ENCODE data around the gene GLRX2. TPM values are rescaled to one million over a fixed set of nuclear protein-coding genes. Genes with fewer than 3 reads are reported as not detected.

The GLRX2 gene
- total and polyA plus RNA-seq, 4 donors: 12.9 to 27.6 (median 17.8) TPM

GRCh38 chr1:193113258-193113991 is 8.2 kb upstream of the GLRX2 start:
- Histone ChIP-seq H3K4me1 (ENCODE audit: control insufficient read depth, insufficient read depth, low read length) (no peaks in the 10 kb centered on the region), H3K27ac (ENCODE audit: low read depth, low read length) (no peak overlapping the region), H3K36me3 (ENCODE audit: control insufficient read depth, insufficient read depth, low read length) (no peaks in the 10 kb centered on the region), H3K4me3 (ENCODE audit: low read depth, low read length) (no peak overlapping the region), H3K27me3 (ENCODE audit: control insufficient read depth, insufficient read depth, low read length) (no peaks in the 10 kb centered on the region), H3K9me3 (ENCODE audit: control insufficient read depth, insufficient read depth, low read length) (no peaks in the 10 kb centered on the region)
- 83% methylated on average over 6 of the region's 9 CpGs for WGBS (ENCODE audit: insufficient coverage)
- DNase-seq (ENCODE audit: low read depth in 4 of 6, low spot score in 6 of 6): no peak

DNA sequence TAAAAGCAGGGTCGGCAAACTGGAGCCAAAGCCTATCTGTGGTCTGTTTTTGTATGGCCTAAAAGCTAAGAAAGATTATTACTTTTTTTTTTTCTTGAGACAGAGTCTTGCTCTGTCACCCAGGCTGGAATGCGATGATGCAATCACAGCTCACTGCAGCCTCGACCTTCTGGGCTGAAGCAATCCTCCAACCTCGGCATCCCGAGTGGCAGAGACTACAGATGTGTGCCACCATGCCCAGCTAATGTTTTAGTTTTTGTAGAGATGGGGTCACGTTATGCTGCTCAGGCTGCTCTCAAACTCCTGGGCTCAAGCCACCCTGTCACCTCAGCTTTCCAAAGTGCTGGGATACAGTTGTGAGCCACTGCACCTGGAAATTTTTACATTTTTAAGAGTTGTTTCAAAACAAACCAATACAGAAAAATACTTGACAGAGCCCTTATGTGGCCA is 6.5 kb upstream of the GLRX2 start:
- Histone ChIP-seq H3K27me3 (ENCODE audit: control insufficient read depth, insufficient read depth, low read length) (no peaks in the 10 kb centered on the region), H3K4me1 (ENCODE audit: control insufficient read depth, insufficient read depth, low read length) (no peaks in the 10 kb centered on the region), H3K9me3 (ENCODE audit: control insufficient read depth, insufficient read depth, low read length) (no peaks in the 10 kb centered on the region), H3K4me3 (ENCODE audit: low read depth, low read length) (no peak overlapping the region), H3K27ac (ENCODE audit: low read depth, low read length) (peak overlapping the region; percentile 81), H3K36me3 (ENCODE audit: control insufficient read depth, insufficient read depth, low read length) (no peaks in the 10 kb centered on the region)
- 53% methylated on average over 3 of the region's 6 CpGs for WGBS (ENCODE audit: insufficient coverage)
- DNase-seq (ENCODE audit: low read depth in 4 of 6, low spot score in 6 of 6): peak in 1 of 6 donors; percentile 7

DNA sequence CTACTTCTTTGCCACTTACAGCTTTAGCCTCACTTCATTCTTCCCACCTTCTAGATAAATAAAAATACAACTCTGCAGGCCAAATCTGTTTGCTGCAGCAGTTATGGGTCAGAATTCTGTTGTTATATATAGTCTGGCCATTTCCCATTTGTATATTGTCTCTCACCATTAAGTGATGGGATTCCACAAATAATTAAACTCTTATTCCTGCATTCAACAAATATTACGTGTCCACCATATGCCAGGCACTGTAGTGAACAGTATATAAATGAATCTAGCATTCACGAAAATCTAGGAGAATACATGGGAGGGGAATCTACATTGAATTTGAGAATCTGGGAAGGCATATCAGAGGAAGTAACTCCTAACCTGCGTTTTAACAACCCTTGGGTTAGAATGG is 5.7 kb upstream of the GLRX2 start:
- Histone ChIP-seq H3K36me3 (ENCODE audit: control insufficient read depth, insufficient read depth, low read length) (no peaks in the 10 kb centered on the region), H3K4me3 (ENCODE audit: low read depth, low read length) (no peak overlapping the region), H3K9me3 (ENCODE audit: control insufficient read depth, insufficient read depth, low read length) (no peaks in the 10 kb centered on the region), H3K4me1 (ENCODE audit: control insufficient read depth, insufficient read depth, low read length) (no peaks in the 10 kb centered on the region), H3K27ac (ENCODE audit: low read depth, low read length) (no peak overlapping the region), H3K27me3 (ENCODE audit: control insufficient read depth, insufficient read depth, low read length) (no peaks in the 10 kb centered on the region)
- no CpG with 5 or more reads among the region's 3 CpGs for WGBS (ENCODE audit: insufficient coverage)
- no peak for DNase-seq (ENCODE audit: low read depth in 4 of 6, low spot score in 6 of 6)

- H3K27me3 ChIP-seq (ENCODE audit: control insufficient read depth, insufficient read depth, low read length): no peaks in the 10 kb centered on the region
- DNase-seq (ENCODE audit: low read depth in 4 of 6, low spot score in 6 of 6): no peak
- no peaks in the 10 kb centered on the region for H3K4me1 ChIP-seq (ENCODE audit: control insufficient read depth, insufficient read depth, low read length)
- no peaks in the 10 kb centered on the region for H3K9me3 ChIP-seq (ENCODE audit: control insufficient read depth, insufficient read depth, low read length)
- WGBS (ENCODE audit: insufficient coverage): no CpG with 5 or more reads among the region's 1 CpG
- H3K27ac ChIP-seq (ENCODE audit: low read depth, low read length): no peak overlapping the region
- H3K36me3 ChIP-seq (ENCODE audit: control insufficient read depth, insufficient read depth, low read length): no peaks in the 10 kb centered on the region
- no peak overlapping the region for H3K4me3 ChIP-seq (ENCODE audit: low read depth, low read length)
These were observed 5.0 kb upstream of the GLRX2 start for GRCh38 chr1:193110246-193110645.

GRCh38 chr1:193109619-193110018 is 4.4 kb upstream of the GLRX2 start:
- Histone ChIP-seq H3K27ac (ENCODE audit: low read depth, low read length) (no peak overlapping the region), H3K4me1 (ENCODE audit: control insufficient read depth, insufficient read depth, low read length) (no peaks in the 10 kb centered on the region), H3K9me3 (ENCODE audit: control insufficient read depth, insufficient read depth, low read length) (no peaks in the 10 kb centered on the region), H3K27me3 (ENCODE audit: control insufficient read depth, insufficient read depth, low read length) (no peaks in the 10 kb centered on the region), H3K4me3 (ENCODE audit: low read depth, low read length) (no peak overlapping the region), H3K36me3 (ENCODE audit: control insufficient read depth, insufficient read depth, low read length) (no peaks in the 10 kb centered on the region)
- DNase-seq (ENCODE audit: low read depth in 4 of 6, low spot score in 6 of 6): no peak
- no CpG with 5 or more reads among the region's 1 CpG for WGBS (ENCODE audit: insufficient coverage)

GRCh38 chr1:193108471-193108870 is 3.3 kb upstream of the GLRX2 start:
- no peak overlapping the region for H3K4me3 ChIP-seq (ENCODE audit: low read depth, low read length)
- 100% methylated on average over 1 of the region's 3 CpGs for WGBS (ENCODE audit: insufficient coverage)
- H3K36me3 ChIP-seq (ENCODE audit: control insufficient read depth, insufficient read depth, low read length): no peaks in the 10 kb centered on the region

DNA sequence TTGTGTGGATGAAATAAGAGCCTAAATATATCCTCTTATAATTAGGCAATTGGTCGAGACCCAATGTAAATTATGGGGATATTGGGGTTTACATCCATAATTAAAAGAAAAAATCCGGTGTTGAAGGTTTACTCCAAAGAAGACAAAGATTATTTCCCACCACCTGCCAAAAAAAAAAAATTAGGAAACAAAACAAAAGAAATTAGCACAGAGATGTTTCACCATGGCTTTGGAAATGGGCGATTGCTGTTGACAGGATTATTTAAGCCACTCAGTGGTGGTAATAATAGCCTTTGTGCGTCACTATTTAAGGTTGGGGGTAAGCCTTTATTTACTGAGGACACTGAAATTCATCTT is 585 bp upstream of the GLRX2 start:
- Histone ChIP-seq H3K36me3 (ENCODE audit: control insufficient read depth, insufficient read depth, low read length) (no peaks in the 10 kb centered on the region), H3K9me3 (ENCODE audit: control insufficient read depth, insufficient read depth, low read length) (no peaks in the 10 kb centered on the region), H3K27me3 (ENCODE audit: control insufficient read depth, insufficient read depth, low read length) (no peaks in the 10 kb centered on the region), H3K4me1 (ENCODE audit: control insufficient read depth, insufficient read depth, low read length) (no peaks in the 10 kb centered on the region), H3K4me3 (ENCODE audit: low read depth, low read length) (peak overlapping the region; percentile 82), H3K27ac (ENCODE audit: low read depth, low read length) (peak overlapping the region; percentile 96)
- WGBS (ENCODE audit: insufficient coverage): 40% methylated on average over 1 of the region's 4 CpGs
- DNase-seq (ENCODE audit: low read depth in 4 of 6, low spot score in 6 of 6): peak in 1 of 6 donors; percentile 2

More at GRCh38 chr1:193108471-193108870, 3.3 kb upstream of the GLRX2 start:
- Histone ChIP-seq H3K9me3 (ENCODE audit: control insufficient read depth, insufficient read depth, low read length) (no peaks in the 10 kb centered on the region), H3K27me3 (ENCODE audit: control insufficient read depth, insufficient read depth, low read length) (no peaks in the 10 kb centered on the region), H3K4me1 (ENCODE audit: control insufficient read depth, insufficient read depth, low read length) (no peaks in the 10 kb centered on the region), H3K27ac (ENCODE audit: low read depth, low read length) (no peak overlapping the region)
- DNase-seq (ENCODE audit: low read depth in 4 of 6, low spot score in 6 of 6): no peak

DNA sequence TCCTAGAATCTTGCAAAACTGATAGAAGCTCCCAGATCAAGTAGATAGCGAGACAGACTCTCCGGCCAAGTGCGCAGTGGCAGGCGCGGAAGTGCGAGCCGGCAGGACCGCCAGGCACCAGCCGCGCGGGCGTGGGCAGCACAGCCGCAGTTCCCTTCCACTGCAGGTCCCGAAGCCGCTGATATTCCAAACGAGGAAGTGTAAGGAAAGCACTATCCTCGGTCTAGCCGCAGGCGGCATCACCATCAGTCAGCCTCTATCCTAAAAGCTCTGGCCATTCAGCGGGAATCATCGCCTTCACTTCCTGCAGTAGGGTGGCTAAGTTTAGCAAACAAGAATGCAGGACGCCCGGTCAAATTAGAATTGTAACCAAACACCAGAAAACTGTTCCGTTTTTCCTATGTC is 710 bp downstream of the GLRX2 start:
- 0% methylated on average over 24 of the region's 24 CpGs for WGBS (ENCODE audit: insufficient coverage)
- Histone ChIP-seq H3K9me3 (ENCODE audit: control insufficient read depth, insufficient read depth, low read length) (no peaks in the 10 kb centered on the region), H3K4me1 (ENCODE audit: control insufficient read depth, insufficient read depth, low read length) (no peaks in the 10 kb centered on the region), H3K27me3 (ENCODE audit: control insufficient read depth, insufficient read depth, low read length) (no peaks in the 10 kb centered on the region), H3K36me3 (ENCODE audit: control insufficient read depth, insufficient read depth, low read length) (peaks cover 4% of the 10 kb centered on the region), H3K27ac (ENCODE audit: low read depth, low read length) (peak overlapping the region; percentile 96), H3K4me3 (ENCODE audit: low read depth, low read length) (peak overlapping the region; percentile 82)
- DNase-seq (ENCODE audit: low read depth in 4 of 6, low spot score in 6 of 6): peak in 3 of 6 donors; percentile 33 to 77 (median 68)

GRCh38 chr1:193103759-193104501 is 1.3 kb downstream of the GLRX2 start:
- DNase-seq (ENCODE audit: low read depth in 4 of 6, low spot score in 6 of 6): peak in 1 of 6 donors; percentile 7
- Histone ChIP-seq H3K27me3 (ENCODE audit: control insufficient read depth, insufficient read depth, low read length) (no peaks in the 10 kb centered on the region), H3K4me1 (ENCODE audit: control insufficient read depth, insufficient read depth, low read length) (no peaks in the 10 kb centered on the region), H3K9me3 (ENCODE audit: control insufficient read depth, insufficient read depth, low read length) (no peaks in the 10 kb centered on the region), H3K4me3 (ENCODE audit: low read depth, low read length) (peak overlapping the region; percentile 82), H3K27ac (ENCODE audit: low read depth, low read length) (peak overlapping the region; percentile 96), H3K36me3 (ENCODE audit: control insufficient read depth, insufficient read depth, low read length) (peaks cover 8% of the 10 kb centered on the region)
- 44% methylated on average over 8 of the region's 9 CpGs for WGBS (ENCODE audit: insufficient coverage)

- H3K4me3 ChIP-seq (ENCODE audit: low read depth, low read length): no peak overlapping the region
- DNase-seq (ENCODE audit: low read depth in 4 of 6, low spot score in 6 of 6): peak in 1 of 6 donors; percentile 6
- H3K9me3 ChIP-seq (ENCODE audit: control insufficient read depth, insufficient read depth, low read length): no peaks in the 10 kb centered on the region
- no peaks in the 10 kb centered on the region for H3K4me1 ChIP-seq (ENCODE audit: control insufficient read depth, insufficient read depth, low read length)
- no peaks in the 10 kb centered on the region for H3K27me3 ChIP-seq (ENCODE audit: control insufficient read depth, insufficient read depth, low read length)
- no peak overlapping the region for H3K27ac ChIP-seq (ENCODE audit: low read depth, low read length)
- no CpG with 5 or more reads among the region's 5 CpGs for WGBS (ENCODE audit: insufficient coverage)
- H3K36me3 ChIP-seq (ENCODE audit: control insufficient read depth, insufficient read depth, low read length): peaks cover 11% of the 10 kb centered on the region
These were observed 2.6 kb downstream of the GLRX2 start for GRCh38 chr1:193102662-193103061.
